GM12878 (cell line): ENCODE measurements around the gene IRF9. TPM values are rescaled to one million over a fixed set of nuclear protein-coding genes. Genes with fewer than 3 reads are reported as not detected.

Experiments
- BCLAF1 ChIP-seq: fragments of 450-650 bp; IDR thresholded peaks from 2 replicates; pipeline ENCODE4 v1.6.1; 2017; ENCODE audit warnings: antibody characterized with exemption, mild to moderate bottlenecking, moderate library complexity
- BHLHE40 ChIP-seq, 2 experiments: fragments of 450-650 bp in 1 of 2; IDR thresholded peaks; 2 replicates each; pipeline ENCODE4 v1.6.1; 2011 to 2017; ENCODE audit warnings: low read depth in 2 of 2, borderline replicate concordance in 1 of 2, improper control_type of control experiment in 1 of 2, low read length in 1 of 2, mild to moderate bottlenecking in 1 of 2
- BMI1 ChIP-seq: fragments of 450-650 bp; IDR thresholded peaks from 2 replicates; pipeline ENCODE4 v1.6.1; 2016; ENCODE audit warnings: mild to moderate bottlenecking, moderate library complexity, borderline replicate concordance
- CREM ChIP-seq: IDR thresholded peaks from 2 replicates; pipeline ENCODE4 v1.6.1; 2014; ENCODE audit warnings: antibody characterized with exemption, low read depth
- FOXK2 ChIP-seq: fragments of 450-650 bp; IDR thresholded peaks from 2 replicates; pipeline ENCODE4 v1.6.1; 2017; ENCODE audit warnings: mild to moderate bottlenecking, moderate library complexity
- GABPA ChIP-seq: IDR thresholded peaks from 2 replicates; pipeline ENCODE4 v1.6.1; 2014; ENCODE audit warnings: antibody characterized with exemption, low read depth, mild to moderate bottlenecking, inconsistent platforms
- HDGF ChIP-seq: fragments of 450-650 bp; IDR thresholded peaks from 2 replicates; pipeline ENCODE4 v1.6.1; 2016; ENCODE audit warnings: antibody characterized with exemption
- JUNB ChIP-seq: IDR thresholded peaks from 2 replicates; pipeline ENCODE4 v1.6.1; 2016; ENCODE audit warnings: antibody characterized with exemption, mild to moderate bottlenecking
- KAT2A ChIP-seq: conservative IDR thresholded peaks from 2 replicates; pipeline ENCODE4 v1.6.1; 2011; ENCODE audit warnings: low read depth, low read length; ENCODE audit not compliant: control insufficient read depth
- MTA3 ChIP-seq: IDR thresholded peaks from 2 replicates; pipeline ENCODE4 v1.6.1; 2012; ENCODE audit warnings: low read length, inconsistent platforms, borderline replicate concordance
- NBN ChIP-seq: fragments of 450-650 bp; IDR thresholded peaks from 2 replicates; pipeline ENCODE4 v1.6.1; 2016
- NFIC ChIP-seq: IDR thresholded peaks from 2 replicates; pipeline ENCODE4 v1.6.1; 2012; ENCODE audit warnings: low read depth, mild to moderate bottlenecking, inconsistent platforms, low read length, moderate library complexity
- NR2C1 ChIP-seq: fragments of 450-650 bp; IDR thresholded peaks from 2 replicates; pipeline ENCODE4 v1.6.1; 2017; ENCODE audit warnings: antibody characterized with exemption, mild to moderate bottlenecking, moderate library complexity
- POLR2AphosphoS2 ChIP-seq: IDR thresholded peaks from 2 replicates; pipeline ENCODE4 v1.6.1; 2011; ENCODE audit warnings: low read depth, mild to moderate bottlenecking, low read length, improper control_type of control experiment, moderate library complexity
- POLR2AphosphoS5 ChIP-seq: IDR thresholded peaks from 2 replicates; pipeline ENCODE4 v1.6.1; 2011; ENCODE audit warnings: mild to moderate bottlenecking, low read length, inconsistent platforms
- RAD51 ChIP-seq: fragments of 450-650 bp; IDR thresholded peaks from 2 replicates; pipeline ENCODE4 v1.6.1; 2016; ENCODE audit warnings: moderate library complexity, mild to moderate bottlenecking, inconsistent platforms
- RCOR1 ChIP-seq: conservative IDR thresholded peaks from 2 replicates; pipeline ENCODE4 v1.6.1; 2012; ENCODE audit warnings: low read depth, low read length, improper control_type of control experiment
- REST ChIP-seq: IDR thresholded peaks from 2 replicates; pipeline ENCODE4 v1.6.1; 2012; ENCODE audit warnings: mild to moderate bottlenecking, low read depth, low read length
- SIN3A ChIP-seq: IDR thresholded peaks from 2 replicates; pipeline ENCODE4 v1.6.1; 2012; ENCODE audit warnings: low read depth, low read length, improper control_type of control experiment
- SIX5 ChIP-seq: IDR thresholded peaks from 2 replicates; pipeline ENCODE4 v1.6.1; 2011; ENCODE audit warnings: mild to moderate bottlenecking, low read depth, low read length, moderate library complexity; ENCODE audit not compliant: severe bottlenecking
- TCF3 ChIP-seq: IDR thresholded peaks from 2 replicates; pipeline ENCODE4 v1.6.1; 2012; ENCODE audit warnings: low read depth, mild to moderate bottlenecking, low read length, borderline replicate concordance; ENCODE audit not compliant: insufficient read depth
- TCF7 ChIP-seq: IDR thresholded peaks from 2 replicates; pipeline ENCODE4 v1.6.1; 2014; ENCODE audit warnings: antibody characterized with exemption, borderline replicate concordance
- ZNF24 ChIP-seq: fragments of 450-650 bp; IDR thresholded peaks from 2 replicates; pipeline ENCODE4 v1.6.1; 2017; ENCODE audit warnings: antibody characterized with exemption, mild to moderate bottlenecking
- ZNF384 ChIP-seq: IDR thresholded peaks from 2 replicates; pipeline ENCODE4 v1.6.1; 2012; ENCODE audit warnings: low read depth, mild to moderate bottlenecking, low read length, improper control_type of control experiment, borderline replicate concordance
- polyA plus RNA-seq, 11 experiments: library from polyadenylated mRNA; depleted of rRNA in 4 of 11; unstranded in 6 of 11; stranded (reverse) in 5 of 11; fragments of >200 nt; fragmentation: Nextera tagmentation in 4 of 11; fragmentation: Illumina TruSeq in 1 of 11; extraction: Ambion mirVana in 4 of 11; extraction: Trizol in 1 of 11; gene quantifications; 1 replicate in 1 of 11; 2 replicates in 10 of 11; pipeline versions ENCODE4 v1.2.1 to v1.2.3, GENCODE V29; 2011 to 2016; ENCODE audit warnings: inconsistent platforms in 2 of 11, missing spikeins in 2 of 11, low read depth in 1 of 11
- total RNA-seq, 4 experiments: library from RNA; depleted of rRNA in 3 of 4; stranded (reverse); fragments of >200 nt in 3 of 4; fragmentation: Illumina TruSeq in 1 of 4; extraction: Trizol in 1 of 4; gene quantifications; 2 replicates each; pipeline versions ENCODE4 v1.2.1 to v1.2.3, GENCODE V29; 2013 to 2021
- TF ChIP-seq, protein P1 (sequence below): fragments of 450-650 bp; IDR thresholded peaks from 2 replicates; pipeline ENCODE4 v1.6.1; 2014; ENCODE audit warnings: mild to moderate bottlenecking

The IRF9 gene
- total and polyA plus RNA-seq, 10 of the 15 experiments (the other 5 are each of a cell fraction or from before 2014, with no cell fraction given) = 47.6 to 234 (median 148) TPM

DNA sequence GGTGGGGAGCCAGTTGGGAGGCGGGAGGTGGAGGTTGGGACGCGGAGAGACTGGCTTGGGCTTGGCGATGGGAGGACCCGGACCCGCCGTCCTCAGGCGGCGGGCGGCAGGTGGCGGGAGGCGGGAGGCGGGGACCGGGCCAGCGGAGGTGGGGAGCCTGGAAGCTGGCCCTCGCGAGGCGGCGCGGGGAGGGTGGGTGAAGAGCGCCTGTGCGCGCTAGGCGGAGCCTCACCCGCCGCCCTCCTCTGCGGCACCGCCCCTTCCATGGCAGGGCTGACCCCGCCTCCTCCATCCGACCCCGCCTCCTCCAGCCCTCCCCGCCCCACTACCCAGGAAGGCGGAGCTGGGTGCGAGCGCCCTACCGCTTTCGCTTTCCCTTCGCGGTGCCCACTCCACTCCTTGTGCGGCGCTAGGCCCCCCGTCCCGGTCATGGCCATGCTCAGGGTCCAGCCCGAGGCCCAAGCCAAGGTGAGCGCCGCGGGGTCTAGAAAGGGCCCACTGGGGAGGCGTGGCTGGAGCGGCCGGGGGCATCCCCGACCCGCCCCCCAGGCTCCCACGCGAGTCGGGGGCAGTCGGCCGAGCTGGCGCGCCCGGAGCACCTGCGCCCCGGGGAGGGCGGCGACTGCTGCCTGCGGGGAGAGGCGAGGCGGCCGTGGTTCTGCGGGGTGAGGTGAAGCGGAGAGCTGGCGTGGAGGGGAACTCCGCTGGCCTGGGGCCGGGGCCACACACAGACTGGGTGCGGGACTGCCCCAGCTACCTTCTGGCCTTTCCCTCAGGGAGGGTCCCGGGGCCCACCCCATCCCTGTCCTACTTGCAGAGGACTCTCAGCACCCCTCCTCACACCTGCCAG lies 25.0 kb upstream of the IRF9 start, which contains the start of gene PSME1 (continued):
- TF ChIP-seq REST (no peak), CREM (no peak), ZNF24 (no peak), POLR2AphosphoS5 (peak; percentile 65; the same call in 1 of the 2 replicates), BHLHE40 (IDR thresholded peaks at IDR 0.05; ENCODE audit: borderline replicate concordance in 1 of 2, low read depth in 2 of 2, low read length in 1 of 2) (peak; percentile 6 to 51; a peak in 2 of 4 replicates), SIN3A (no peak), SIX5 (no peak), JUNB (no peak), NBN (0 out of 2 replicates have a peak, but pooled peaks have one; percentile 14), NR2C1 (no peak), NFIC (no peak), ZNF384 (no peak), POLR2AphosphoS2 (0 out of 2 replicates have a peak, but pooled peaks have one; percentile 42), RCOR1 (0 out of 2 replicates have a peak, but pooled peaks have one; percentile 26), GABPA (no peak), FOXK2 (no peak), TCF3 (no peak), HDGF (peak; percentile 85), BCLAF1 (no peak), BMI1 (no peak), RAD51 (no peak), MTA3 (no peak), TCF7 (no peak), KAT2A (no peak)
- TF ChIP-seq, protein P1, sequence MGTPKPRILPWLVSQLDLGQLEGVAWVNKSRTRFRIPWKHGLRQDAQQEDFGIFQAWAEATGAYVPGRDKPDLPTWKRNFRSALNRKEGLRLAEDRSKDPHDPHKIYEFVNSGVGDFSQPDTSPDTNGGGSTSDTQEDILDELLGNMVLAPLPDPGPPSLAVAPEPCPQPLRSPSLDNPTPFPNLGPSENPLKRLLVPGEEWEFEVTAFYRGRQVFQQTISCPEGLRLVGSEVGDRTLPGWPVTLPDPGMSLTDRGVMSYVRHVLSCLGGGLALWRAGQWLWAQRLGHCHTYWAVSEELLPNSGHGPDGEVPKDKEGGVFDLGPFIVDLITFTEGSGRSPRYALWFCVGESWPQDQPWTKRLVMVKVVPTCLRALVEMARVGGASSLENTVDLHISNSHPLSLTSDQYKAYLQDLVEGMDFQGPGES = no peak
